ENCODE data around the gene PPP6R3. TPM values are rescaled to one million over a fixed set of nuclear protein-coding genes. Genes with fewer than 3 reads are reported as not detected.

PPP6R3 gene, protein sequence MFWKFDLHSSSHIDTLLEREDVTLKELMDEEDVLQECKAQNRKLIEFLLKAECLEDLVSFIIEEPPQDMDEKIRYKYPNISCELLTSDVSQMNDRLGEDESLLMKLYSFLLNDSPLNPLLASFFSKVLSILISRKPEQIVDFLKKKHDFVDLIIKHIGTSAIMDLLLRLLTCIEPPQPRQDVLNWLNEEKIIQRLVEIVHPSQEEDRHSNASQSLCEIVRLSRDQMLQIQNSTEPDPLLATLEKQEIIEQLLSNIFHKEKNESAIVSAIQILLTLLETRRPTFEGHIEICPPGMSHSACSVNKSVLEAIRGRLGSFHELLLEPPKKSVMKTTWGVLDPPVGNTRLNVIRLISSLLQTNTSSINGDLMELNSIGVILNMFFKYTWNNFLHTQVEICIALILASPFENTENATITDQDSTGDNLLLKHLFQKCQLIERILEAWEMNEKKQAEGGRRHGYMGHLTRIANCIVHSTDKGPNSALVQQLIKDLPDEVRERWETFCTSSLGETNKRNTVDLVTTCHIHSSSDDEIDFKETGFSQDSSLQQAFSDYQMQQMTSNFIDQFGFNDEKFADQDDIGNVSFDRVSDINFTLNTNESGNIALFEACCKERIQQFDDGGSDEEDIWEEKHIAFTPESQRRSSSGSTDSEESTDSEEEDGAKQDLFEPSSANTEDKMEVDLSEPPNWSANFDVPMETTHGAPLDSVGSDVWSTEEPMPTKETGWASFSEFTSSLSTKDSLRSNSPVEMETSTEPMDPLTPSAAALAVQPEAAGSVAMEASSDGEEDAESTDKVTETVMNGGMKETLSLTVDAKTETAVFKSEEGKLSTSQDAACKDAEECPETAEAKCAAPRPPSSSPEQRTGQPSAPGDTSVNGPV
- 128 and 154 TPM in 2 replicates for total RNA-seq

DNA sequence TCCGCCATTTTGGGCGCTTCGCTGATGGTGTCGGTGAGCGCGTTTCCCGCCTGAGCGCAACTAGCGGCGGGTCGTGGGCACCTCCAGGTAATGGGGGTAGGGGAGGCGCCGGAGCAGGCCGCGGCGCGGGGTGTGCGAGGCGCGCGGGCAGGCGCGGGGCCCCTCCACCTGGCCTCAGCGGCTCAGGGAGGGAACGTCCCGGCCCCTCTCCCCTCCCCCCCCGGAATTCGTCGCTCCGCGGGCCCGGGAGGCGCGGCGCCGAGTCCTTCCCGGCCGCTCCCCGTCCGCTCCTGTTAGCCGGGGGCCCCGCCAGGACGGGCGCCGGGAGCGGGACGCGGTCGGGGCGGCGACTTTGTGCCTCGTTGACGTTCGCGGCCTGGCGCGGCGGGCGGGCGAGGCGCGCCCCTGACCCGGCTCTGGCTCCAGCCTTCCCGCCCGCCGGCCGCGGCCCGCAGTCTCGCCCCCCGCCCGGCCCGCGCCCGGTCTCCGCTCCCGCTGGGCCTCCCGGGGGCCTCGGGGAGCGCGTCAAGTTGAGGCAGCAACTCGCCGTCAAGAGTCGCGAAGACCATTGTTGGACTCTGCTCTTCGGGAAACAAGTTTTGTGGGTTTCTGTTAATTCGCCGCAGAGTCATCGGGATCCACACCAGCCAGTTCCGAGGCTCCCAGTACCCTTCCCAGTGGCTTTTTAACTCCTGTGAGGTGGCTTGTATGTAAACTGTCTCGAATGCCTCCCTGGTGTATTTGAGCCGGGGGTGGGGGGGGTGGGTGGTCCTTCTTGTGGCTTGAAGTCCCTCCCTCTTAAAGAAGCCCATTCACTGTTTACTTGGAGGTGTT is at the start of gene PPP6R3:
PPP6R3 (plus strand) TSS at position 12 of the 834 bp plus-strand sequence. CDS start 76,913 bp downstream, outside the sequence.
- no peak for DNase-seq (ENCODE audit: low read depth, low spot score)

- DNase-seq (ENCODE audit: low read depth, low spot score): no peak
Measured at GRCh38 chr11:68411501-68411991, 49.0 kb upstream of the PPP6R3 start.

DNA sequence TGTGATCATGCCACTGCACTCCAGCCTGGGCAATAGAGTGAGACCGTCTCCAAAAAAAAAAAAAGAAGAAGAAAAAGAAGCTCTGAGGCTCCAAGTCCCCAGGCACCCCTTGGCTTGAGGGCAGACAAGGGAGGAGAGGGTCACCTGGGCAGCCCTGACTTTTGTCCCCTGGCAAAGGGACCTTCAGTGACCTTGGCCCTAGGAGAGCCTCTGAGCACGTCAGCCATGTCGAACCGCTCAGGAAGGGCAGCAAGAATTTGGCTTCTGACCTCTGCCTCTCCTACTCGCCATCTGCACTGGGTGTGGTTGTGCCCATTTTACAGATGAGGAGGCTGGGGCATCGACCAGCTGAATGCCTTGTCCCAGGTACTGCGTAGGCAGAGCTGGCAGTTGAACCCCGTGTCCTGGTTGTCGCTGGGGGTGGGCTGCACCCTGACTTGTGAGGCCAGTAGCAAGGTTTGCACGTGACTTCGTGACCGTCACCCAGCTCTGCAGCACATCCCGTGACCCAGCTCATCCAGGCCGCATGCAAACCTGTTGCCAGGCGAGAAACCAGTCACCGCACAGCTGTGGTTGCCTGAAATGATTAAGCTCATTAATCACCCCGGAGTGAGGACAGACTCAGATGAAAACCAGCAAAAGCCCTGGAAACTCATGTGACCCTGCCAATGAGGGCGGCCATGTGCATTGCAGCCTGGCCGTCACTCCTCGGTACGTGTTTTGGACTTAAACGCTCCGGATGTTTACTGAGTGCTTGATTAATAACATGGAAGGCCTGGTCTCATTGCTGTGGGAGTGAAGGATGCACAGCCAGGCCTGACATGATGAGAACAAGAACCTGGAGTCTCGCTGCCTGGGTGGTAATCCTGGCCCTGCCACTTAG is 47.7 kb upstream of the PPP6R3 start:
- DNase-seq (ENCODE audit: low read depth, low spot score): no peak

- DNase-seq (ENCODE audit: low read depth, low spot score): no peak
Measured at GRCh38 chr11:68413591-68413999, 47.0 kb upstream of the PPP6R3 start.

- DNase-seq (ENCODE audit: low read depth, low spot score): no peak
Measured at GRCh38 chr11:68414496-68415221, 45.9 kb upstream of the PPP6R3 start.

DNA sequence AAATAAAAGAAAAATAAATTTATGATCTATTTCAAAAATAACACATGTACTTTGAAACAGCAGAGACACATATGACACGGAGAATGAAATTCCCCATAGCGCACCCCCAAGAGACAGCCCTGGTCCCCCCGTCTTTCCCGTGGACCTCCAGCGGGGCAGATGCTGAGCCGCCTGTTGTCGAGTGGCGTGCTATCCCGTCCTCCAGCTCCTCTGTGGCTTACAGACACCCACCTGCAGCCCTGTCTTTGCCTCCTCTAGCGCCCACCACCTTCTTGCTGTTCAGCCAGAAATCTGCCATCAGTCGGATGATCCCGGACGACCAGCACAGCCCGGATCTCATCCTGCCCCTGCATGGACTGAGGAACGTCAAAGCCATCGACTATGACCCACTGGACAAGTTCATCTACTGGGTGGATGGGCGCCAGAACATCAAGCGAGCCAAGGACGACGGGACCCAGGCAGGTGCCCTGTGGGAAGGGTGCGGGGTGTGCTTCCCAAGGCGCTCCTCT is 44.4 kb upstream of the PPP6R3 start:
- DNase-seq (ENCODE audit: low read depth, low spot score): no peak

DNA sequence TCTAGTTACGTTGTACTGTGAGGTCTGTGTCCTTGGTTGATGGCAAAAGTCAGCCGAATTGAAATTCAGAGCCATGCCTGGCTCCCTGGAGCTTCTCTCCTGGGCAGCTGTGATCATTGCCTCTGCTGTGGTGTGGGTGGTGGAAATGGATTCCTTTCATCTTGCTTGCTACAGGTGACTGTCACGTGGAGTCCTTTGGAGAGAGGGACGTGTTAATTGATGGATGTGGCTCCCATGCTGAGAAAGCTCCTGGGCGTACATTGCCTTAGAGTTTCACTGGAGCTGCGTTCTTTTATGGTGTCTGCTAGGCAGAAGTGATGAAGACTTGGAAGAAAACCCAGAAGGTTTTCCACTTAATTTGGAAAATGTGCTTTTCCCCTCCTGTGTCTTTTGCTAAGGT is 41.9 kb upstream of the PPP6R3 start:
- no peak for DNase-seq (ENCODE audit: low read depth, low spot score)

DNA sequence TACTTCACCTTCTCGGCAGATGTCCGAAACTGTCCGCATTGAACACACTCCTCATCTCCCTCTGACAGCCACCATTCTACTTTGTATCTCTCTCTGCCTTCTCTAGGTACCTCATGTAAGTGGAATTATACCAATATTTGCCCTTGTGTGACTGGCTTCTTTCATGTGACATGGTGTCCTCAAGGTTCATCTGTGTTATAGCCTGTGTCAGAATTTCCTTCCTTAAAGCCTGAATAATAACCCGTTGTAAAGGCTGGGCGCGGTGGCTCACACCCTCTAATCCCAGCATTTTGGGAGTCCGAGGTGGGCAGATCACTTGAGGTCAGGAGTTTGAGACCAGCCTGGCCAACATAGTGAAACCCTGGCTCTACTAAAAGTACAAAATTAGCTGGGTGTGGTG is 40.4 kb upstream of the PPP6R3 start:
- no peak for DNase-seq (ENCODE audit: low read depth, low spot score)

GRCh38 chr11:68423481-68423880 is 37.1 kb upstream of the PPP6R3 start:
- no peak for DNase-seq (ENCODE audit: low read depth, low spot score)

GRCh38 chr11:68424101-68424632 is 36.4 kb upstream of the PPP6R3 start:
- DNase-seq (ENCODE audit: low read depth, low spot score): no peak

DNA sequence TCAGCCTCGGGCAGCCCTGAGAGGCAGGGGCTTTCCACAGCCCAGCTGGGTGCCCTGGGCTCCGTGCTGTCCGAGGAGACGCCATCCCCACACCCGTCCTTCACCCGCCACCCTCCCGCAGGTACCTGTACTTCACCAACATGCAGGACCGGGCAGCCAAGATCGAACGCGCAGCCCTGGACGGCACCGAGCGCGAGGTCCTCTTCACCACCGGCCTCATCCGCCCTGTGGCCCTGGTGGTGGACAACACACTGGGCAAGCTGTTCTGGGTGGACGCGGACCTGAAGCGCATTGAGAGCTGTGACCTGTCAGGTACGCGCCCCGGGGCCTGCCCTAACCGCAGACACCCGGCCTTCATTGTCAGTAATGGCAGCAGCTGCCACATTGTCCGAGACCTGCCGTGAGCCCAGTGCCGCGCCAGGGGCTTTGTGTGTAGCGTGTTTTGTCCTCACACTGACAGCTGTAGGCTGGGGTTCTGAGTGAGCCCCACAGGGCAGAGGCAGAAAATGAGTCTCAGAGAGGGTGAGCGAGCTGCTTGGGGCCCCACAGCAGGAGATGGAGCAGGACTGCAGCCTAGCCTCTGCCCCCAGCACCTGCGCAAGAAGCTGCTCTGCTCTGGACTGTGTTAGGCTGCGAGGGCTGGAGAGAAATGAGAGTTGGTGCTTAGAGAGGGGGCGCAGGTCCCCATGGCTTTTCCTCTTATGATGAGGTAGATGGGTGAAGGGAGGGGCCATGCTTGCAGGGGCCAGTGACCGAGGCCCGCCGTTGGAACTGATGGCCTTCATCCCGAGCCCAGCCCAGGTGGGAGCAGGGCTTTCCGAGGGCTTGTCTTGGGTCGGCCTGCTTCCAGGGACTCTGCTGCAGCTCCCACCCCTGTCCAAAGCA is 35.3 kb upstream of the PPP6R3 start:
- DNase-seq (ENCODE audit: low read depth, low spot score): no peak

GRCh38 chr11:68425866-68426380 is 34.6 kb upstream of the PPP6R3 start:
- no peak for DNase-seq (ENCODE audit: low read depth, low spot score)

DNA sequence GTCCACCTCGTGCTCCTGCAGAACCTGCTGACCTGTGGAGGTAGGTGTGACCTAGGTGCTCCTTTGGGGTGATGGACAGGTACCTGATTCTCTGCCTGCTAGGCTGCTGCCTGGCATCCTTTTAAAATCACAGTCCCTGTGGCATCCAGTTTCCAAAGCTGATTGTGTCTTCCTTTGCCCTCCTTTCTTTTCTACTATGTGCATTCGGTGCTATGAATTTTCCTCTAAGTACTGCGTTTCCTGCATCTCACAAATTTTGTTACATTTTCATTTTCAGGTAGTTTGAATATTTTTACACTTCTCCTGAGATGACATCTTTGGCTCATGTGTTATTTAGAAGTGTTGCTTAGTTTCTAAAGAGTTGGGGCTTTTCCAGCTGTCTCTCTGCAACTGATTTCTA is 30.9 kb upstream of the PPP6R3 start:
- no peak for DNase-seq (ENCODE audit: low read depth, low spot score)

DNA sequence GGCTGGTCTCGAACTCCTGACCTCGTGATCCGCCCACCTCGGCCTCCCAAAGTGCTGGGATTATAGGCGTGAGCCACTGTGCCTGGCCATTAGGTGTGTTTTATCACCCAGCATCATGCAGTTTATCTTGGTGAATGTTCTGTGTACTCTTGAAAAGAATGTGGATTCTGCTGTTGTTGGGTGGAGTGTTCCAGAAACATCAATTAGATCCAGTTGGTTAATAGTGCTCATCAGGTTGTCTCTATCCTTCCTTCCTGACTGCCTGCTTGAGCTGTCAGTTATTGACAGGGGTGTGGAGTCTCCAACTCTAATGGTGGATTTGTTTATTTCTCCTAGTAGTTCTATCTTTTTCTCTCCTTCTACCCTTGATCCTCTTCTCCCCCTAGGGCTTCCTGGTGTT is 30.2 kb upstream of the PPP6R3 start:
- DNase-seq (ENCODE audit: low read depth, low spot score): no peak

- DNase-seq (ENCODE audit: low read depth, low spot score): no peak
Measured at GRCh38 chr11:68430801-68431200, 29.8 kb upstream of the PPP6R3 start.

DNA sequence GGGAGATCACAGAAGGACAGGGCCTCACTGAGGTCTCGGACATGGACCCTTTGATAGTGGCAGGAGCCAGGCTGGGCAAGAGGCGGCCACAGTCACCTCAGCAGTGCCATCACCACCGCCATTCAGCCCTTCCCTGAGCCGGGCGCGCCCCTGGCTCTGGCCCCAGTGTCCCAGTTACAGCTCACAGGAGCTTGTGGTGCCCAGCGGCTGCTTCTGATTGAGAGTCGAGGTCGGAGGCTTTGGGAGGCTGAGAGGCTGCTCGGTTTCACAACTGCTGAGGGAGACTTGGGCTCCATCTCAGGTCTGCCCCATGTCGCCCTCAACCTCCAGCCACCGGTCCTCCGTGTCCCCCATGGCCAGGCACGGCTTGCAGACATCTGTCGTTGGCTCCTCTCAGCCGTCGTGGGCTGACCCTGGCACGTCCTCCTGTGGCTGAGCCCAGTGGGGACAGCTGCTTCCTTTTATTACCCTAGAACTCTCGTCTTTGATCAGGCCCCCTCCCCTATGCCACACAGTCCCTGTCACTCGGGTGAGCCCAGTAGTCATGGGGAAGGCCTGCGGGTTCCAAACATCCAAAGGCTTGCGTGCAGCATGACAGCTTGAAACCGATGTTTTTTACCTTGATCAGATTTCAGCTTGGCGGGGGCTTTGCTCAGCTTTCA is 28.4 kb upstream of the PPP6R3 start:
- no peak for DNase-seq (ENCODE audit: low read depth, low spot score)

DNA sequence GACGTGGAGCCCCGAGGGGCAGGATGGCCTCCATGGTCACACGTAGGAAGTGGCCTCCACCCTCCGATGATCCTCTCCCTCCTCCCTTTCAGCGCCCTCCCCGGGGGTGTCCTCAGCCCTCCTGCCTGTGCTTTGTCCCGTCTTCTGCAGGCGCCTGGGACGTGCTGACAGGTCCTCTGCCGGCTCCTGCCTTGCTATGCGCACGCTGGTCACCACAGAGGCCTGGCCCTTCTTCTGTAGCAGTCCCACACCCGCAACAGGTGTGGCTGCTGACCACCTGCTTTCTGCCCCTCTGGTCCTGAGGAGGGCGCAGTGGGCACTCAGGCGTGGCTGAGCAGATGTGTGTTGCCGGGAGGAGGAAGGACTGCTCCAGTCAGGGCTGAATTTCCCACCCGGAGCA is 27.7 kb upstream of the PPP6R3 start:
- DNase-seq (ENCODE audit: low read depth, low spot score): no peak

Data from pulmonary artery endothelial cell (primary cell).